ENCODE data around the gene NOL12.

- TF ChIP-seq ZBTB33 (IDR thresholded peaks at IDR 0.05; ENCODE audit: extremely low read depth, insufficient replicate concordance, low read length) (no peak), CTCF (IDR thresholded peaks at IDR 0.05 in 2 of 3, conservative IDR thresholded peaks at IDR 0.05 in 1 of 3; ENCODE audit: borderline replicate concordance in 1 of 3, insufficient read depth in 1 of 3, low read depth in 2 of 3, low read length in 2 of 3) (no peak), POLR2A (IDR thresholded peaks at IDR 0.05; ENCODE audit: borderline replicate concordance, extremely low read depth, insufficient read depth, insufficient read length) (no peak), CEBPB (IDR thresholded peaks at IDR 0.05; ENCODE audit: low read depth) (no peak), EZH2 (IDR thresholded peaks at IDR 0.05) (no peak)
Measured at GRCh38 chr22:37692627-37693285, 6.6 kb downstream of the NOL12 start.

Data from HCT116 (cell line).